ENCODE measurements around the gene OAT. TPM values are rescaled to one million over a fixed set of nuclear protein-coding genes. Genes with fewer than 3 reads are reported as not detected.
A peak's percentile ranks its signal among the peaks of the same experiment; 100 is the strongest.

OAT gene
- total RNA-seq, 1 experiment from 2014 or later: 67.9 TPM

DNA sequence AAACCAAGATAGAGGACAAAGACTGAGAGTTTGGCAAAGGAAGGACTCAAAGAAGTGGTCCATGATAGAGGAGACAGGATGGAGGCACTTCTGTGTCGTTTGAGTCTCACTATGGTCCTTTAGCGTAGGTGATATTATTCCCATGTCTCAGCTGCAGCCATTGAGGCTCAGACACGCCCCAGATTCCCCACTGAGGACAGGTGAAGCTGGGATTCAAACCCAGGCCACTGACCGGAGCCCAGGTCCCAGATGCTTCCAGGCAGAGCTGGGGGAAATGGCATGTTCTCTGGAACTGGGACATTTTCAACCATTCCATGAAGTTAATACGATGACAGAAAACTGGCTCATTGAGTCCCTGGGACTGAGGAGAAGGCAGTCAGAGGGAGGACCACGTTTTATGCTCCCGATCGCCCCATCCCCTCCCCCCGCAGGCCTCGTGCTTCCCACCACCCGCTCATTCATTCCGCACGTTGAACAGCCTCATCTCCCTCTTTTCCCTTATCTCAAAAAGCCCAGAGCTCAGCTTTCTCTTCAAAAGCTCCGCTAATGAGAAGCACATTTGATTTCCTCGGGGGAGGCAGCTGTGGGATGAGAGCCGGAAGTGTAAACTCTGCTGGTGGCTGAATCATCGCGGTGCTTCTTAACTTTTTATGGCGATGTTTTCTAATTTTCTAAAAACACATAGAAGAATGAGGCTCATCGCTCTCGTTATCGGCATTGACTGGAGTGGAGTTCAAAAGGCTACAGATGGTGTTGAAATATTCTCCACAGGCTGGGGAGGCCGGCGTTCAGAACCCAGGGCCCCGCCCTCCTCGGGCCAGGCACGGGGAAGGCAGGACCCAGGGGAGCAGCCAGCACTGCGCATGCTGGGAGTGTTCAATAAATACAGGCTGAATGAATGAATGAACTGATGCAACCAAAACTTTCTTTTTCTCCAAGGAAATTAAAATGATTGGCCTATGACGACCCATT is 64.0 kb downstream of the OAT start:
- Histone ChIP-seq H2BK5ac (ENCODE audit: insufficient read length, low read length) (no peak overlapping the region), H4K5ac (ENCODE audit: insufficient read length, low read depth, low read length) (no peak overlapping the region), H2BK20ac (ENCODE audit: low read depth, low read length, poor library complexity, severe bottlenecking) (no peak overlapping the region), H4K8ac (replicated peaks; ENCODE audit: insufficient read length, low read depth, low read length) (no peak overlapping the region), H3K4ac (ENCODE audit: low read depth, low read length) (no peak overlapping the region), H2AFZ (ENCODE audit: low read length) (no peak overlapping the region), H3K14ac (ENCODE audit: insufficient read depth, low read length) (no peak overlapping the region; the same call in 1 of the 2 replicates), H3K27me3 (ENCODE audit: insufficient read depth, low read length) (no peaks in the 10 kb centered on the region), H4K91ac (ENCODE audit: insufficient read length, low read depth, low read length) (no peak overlapping the region), H2BK15ac (ENCODE audit: low read depth, low read length) (no peak overlapping the region), H2BK12ac (ENCODE audit: insufficient read length, low read depth, low read length) (no peak overlapping the region), H3K4me1 (ENCODE audit: insufficient read depth, low read length) (no peaks in the 10 kb centered on the region; the same call in 1 of the 2 replicates), H3K4me2 (ENCODE audit: insufficient read depth, insufficient read length, low read length) (peak overlapping the region; percentile 12), H4K20me1 (ENCODE audit: control insufficient read depth, insufficient read depth, insufficient read length) (no peaks in the 10 kb centered on the region), H3K56ac (ENCODE audit: insufficient read length, low read depth, low read length) (no peak overlapping the region), H3K23ac (ENCODE audit: insufficient read length, low read depth, low read length) (no peak overlapping the region), H3K27ac (ENCODE audit: insufficient read length, low read depth, low read length) (no peak overlapping the region), H3K9me3 (ENCODE audit: control insufficient read depth, low read depth, low read length) (no peaks in the 10 kb centered on the region), H3T11ph (ENCODE audit: low read length) (no peak overlapping the region), H3K9ac (ENCODE audit: extremely low read depth, insufficient read length, low read length) (no peak overlapping the region), H2BK120ac (ENCODE audit: low read depth, low read length, poor library complexity, severe bottlenecking) (no peak overlapping the region), H2AK5ac (ENCODE audit: insufficient read length, low read length) (no peak overlapping the region), H3K18ac (ENCODE audit: insufficient read length, low read depth, low read length) (no peak overlapping the region), H3K79me1 (ENCODE audit: insufficient read depth, low read depth, low read length, poor library complexity, severe bottlenecking) (no peaks in the 10 kb centered on the region), H3K79me2 (ENCODE audit: insufficient read depth, low read length) (no peaks in the 10 kb centered on the region), H3K23me2 (ENCODE audit: insufficient read length, low read depth, low read length, poor library complexity, severe bottlenecking) (no peaks in the 10 kb centered on the region)
- Mint-ChIP-seq H3K4me3 (peak overlapping the region in 1 of 2 experiments; percentile 53; a peak in 1 of 5 replicates), H3K27ac (peak overlapping the region in 1 of 3 experiments; percentile 67; a peak in 1 of 7 replicates), H3K9me3 (no peaks in the 10 kb centered on the region; a peak in 1 of 5 replicates), H3K4me1 (peaks cover 5 to 43% of the 10 kb centered on the region in 2 experiments), H3K27me3 (ENCODE audit: low read depth) (peaks cover 2% of the 10 kb centered on the region), H3K36me3 (ENCODE audit: insufficient read depth in 1 of 3, low read depth in 3 of 3) (no peaks in the 10 kb centered on the region)
- DNase-seq: peak; percentile 26
- no CpG with 5 or more reads among the region's 29 CpGs for WGBS (ENCODE audit: extremely low coverage, insufficient read length, low lambda C conversion rate)
- TF ChIP-seq, protein P1, sequence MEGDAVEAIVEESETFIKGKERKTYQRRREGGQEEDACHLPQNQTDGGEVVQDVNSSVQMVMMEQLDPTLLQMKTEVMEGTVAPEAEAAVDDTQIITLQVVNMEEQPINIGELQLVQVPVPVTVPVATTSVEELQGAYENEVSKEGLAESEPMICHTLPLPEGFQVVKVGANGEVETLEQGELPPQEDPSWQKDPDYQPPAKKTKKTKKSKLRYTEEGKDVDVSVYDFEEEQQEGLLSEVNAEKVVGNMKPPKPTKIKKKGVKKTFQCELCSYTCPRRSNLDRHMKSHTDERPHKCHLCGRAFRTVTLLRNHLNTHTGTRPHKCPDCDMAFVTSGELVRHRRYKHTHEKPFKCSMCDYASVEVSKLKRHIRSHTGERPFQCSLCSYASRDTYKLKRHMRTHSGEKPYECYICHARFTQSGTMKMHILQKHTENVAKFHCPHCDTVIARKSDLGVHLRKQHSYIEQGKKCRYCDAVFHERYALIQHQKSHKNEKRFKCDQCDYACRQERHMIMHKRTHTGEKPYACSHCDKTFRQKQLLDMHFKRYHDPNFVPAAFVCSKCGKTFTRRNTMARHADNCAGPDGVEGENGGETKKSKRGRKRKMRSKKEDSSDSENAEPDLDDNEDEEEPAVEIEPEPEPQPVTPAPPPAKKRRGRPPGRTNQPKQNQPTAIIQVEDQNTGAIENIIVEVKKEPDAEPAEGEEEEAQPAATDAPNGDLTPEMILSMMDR (conservative IDR thresholded peaks at IDR 0.05): no peak
